GM19467 (cell line): ENCODE measurements around the gene TMEM132C.
"Not testable (repeated sequence)": the region's sequence is repeated elsewhere in the genome, so short reads cannot be mapped to it uniquely, and the experiment has no call there.

Experiments
- ATAC-seq: cut with Tn5 transposase; IDR thresholded peaks from one replicate; pipeline ENCODE4 v1.9.1; 2021; ENCODE audit warnings: mild to moderate bottlenecking, moderate library complexity; ENCODE audit not compliant: unreplicated experiment

Gene TMEM132C

GRCh38 chr12:128463881-128464280, 196.9 kb downstream of the TMEM132C start:
- ATAC-seq = no peak

- no peak for ATAC-seq
Observed at GRCh38 chr12:128467882-128468281, 200.9 kb downstream of the TMEM132C start.

GRCh38 chr12:128468926-128469325, 202.0 kb downstream of the TMEM132C start:
- no peak for ATAC-seq

- no peak for ATAC-seq
Observed at GRCh38 chr12:128471491-128471890, 204.5 kb downstream of the TMEM132C start.

GRCh38 chr12:128474916-128475315, 207.9 kb downstream of the TMEM132C start:
- no peak for ATAC-seq

- no peak for ATAC-seq
Observed at GRCh38 chr12:128476266-128476665, 209.3 kb downstream of the TMEM132C start.

- ATAC-seq = no peak
Observed at GRCh38 chr12:128483526-128484255, 216.7 kb downstream of the TMEM132C start.

GRCh38 chr12:128497376-128497775, 230.4 kb downstream of the TMEM132C start:
- not testable (repeated sequence) for ATAC-seq

GRCh38 chr12:128507470-128507869, 240.5 kb downstream of the TMEM132C start:
- ATAC-seq = no peak

- ATAC-seq = no peak
Observed at GRCh38 chr12:128509170-128509569, 242.2 kb downstream of the TMEM132C start.

GRCh38 chr12:128510511-128510910, 243.5 kb downstream of the TMEM132C start:
- ATAC-seq = no peak

GRCh38 chr12:128513331-128513730, 246.4 kb downstream of the TMEM132C start:
- ATAC-seq = no peak

- ATAC-seq = no peak
Observed at GRCh38 chr12:128513831-128514230, 246.9 kb downstream of the TMEM132C start.

- ATAC-seq = no peak
Observed at GRCh38 chr12:128518644-128519043, 251.7 kb downstream of the TMEM132C start.

GRCh38 chr12:128519426-128519825, 252.5 kb downstream of the TMEM132C start:
- no peak for ATAC-seq

- no peak for ATAC-seq
Observed at GRCh38 chr12:128521981-128522380, 255.0 kb downstream of the TMEM132C start.

- no peak for ATAC-seq
Observed at GRCh38 chr12:128524439-128524838, 257.5 kb downstream of the TMEM132C start.

- no peak for ATAC-seq
Observed at GRCh38 chr12:128531170-128531569, 264.2 kb downstream of the TMEM132C start.

GRCh38 chr12:128534906-128535305, 267.9 kb downstream of the TMEM132C start:
- peak; percentile 79 for ATAC-seq

GRCh38 chr12:128536810-128537209, 269.8 kb downstream of the TMEM132C start:
- no peak for ATAC-seq

GRCh38 chr12:128537668-128538067, 270.7 kb downstream of the TMEM132C start:
- ATAC-seq = no peak

- ATAC-seq = no peak
Observed at GRCh38 chr12:128542844-128543243, 275.9 kb downstream of the TMEM132C start.

- no peak for ATAC-seq
Observed at GRCh38 chr12:128543460-128543859, 276.5 kb downstream of the TMEM132C start.
